Peyer's patch (tissue), 4 donors: Measurements from ENCODE around the gene UPK2. TPM values are rescaled to one million over a fixed set of nuclear protein-coding genes. Genes with fewer than 3 reads are reported as not detected.

ENCODE experiments used
- DNase-seq, 3 donors: peaks; one replicate each; pipeline ENCODE4 v3.0.0-alpha.2; 2017 to 2019
- H3K27ac ChIP-seq, 4 donors: fragments of 200-600 bp; sonication (generic); one replicate each; pipeline ENCODE4 v1.5.1; 2016 to 2019
- H3K27me3 ChIP-seq, 2 donors: fragments of 200-600 bp; sonication (generic); one replicate each; pipeline ENCODE4 v1.5.1; 2019
- H3K36me3 ChIP-seq, 3 donors: fragments of 200-600 bp; sonication (generic); one replicate each; pipeline ENCODE4 v1.5.1; 2016 to 2019
- H3K4me1 ChIP-seq, 4 donors: fragments of 200-600 bp; sonication (generic); one replicate each; pipeline ENCODE4 v1.5.1; 2016 to 2019
- H3K4me3 ChIP-seq, 4 donors: fragments of 200-600 bp; sonication (generic); 1 replicate in 3 of 4; 2 replicates in 1 of 4; pipeline ENCODE4 v1.5.1; 2016 to 2019; ENCODE audit warnings: mild to moderate bottlenecking in 1 of 4
- H3K9me3 ChIP-seq, 4 donors: fragments of 200-600 bp; sonication (generic); one replicate each; pipeline ENCODE4 v1.5.1; 2016 to 2019; ENCODE audit warnings: mild to moderate bottlenecking in 1 of 4
- CTCF ChIP-seq, 6 experiments: fragments of 450-650 bp in 4 of 6; fragments of 200-600 bp in 2 of 6; sonication (generic) in 1 of 6; IDR thresholded peaks; one replicate each; pipeline ENCODE4 v1.5.1; 2017 to 2019; ENCODE audit warnings: antibody characterized with exemption in 6 of 6, mild to moderate bottlenecking in 3 of 6, moderate library complexity in 1 of 6
- POLR2A ChIP-seq, 2 donors: fragments of 450-650 bp; IDR thresholded peaks; one replicate each; pipeline ENCODE4 v1.5.1; 2017; ENCODE audit warnings: antibody characterized with exemption in 2 of 2, mild to moderate bottlenecking in 2 of 2, moderate library complexity in 2 of 2
- total RNA-seq, 4 donors: library from RNA; depleted of rRNA; stranded (reverse); fragments of >200 nt; gene quantifications; one replicate each; pipeline ENCODE4 v1.1.0, GENCODE V29; 2016

UPK2 gene
- total RNA-seq, 4 donors from 2014 or later: not detected

GRCh38 chr11:118921121-118921928, 34.8 kb upstream of the UPK2 start:
- DNase-seq: peak in 2 of 3 donors; percentile 40 to 70
- no peak for TF ChIP-seq POLR2A (IDR thresholded peaks at IDR 0.05)
- no peak for TF ChIP-seq CTCF (IDR thresholded peaks at IDR 0.05)
- peak overlapping the region; percentile 89 to 99 (median 96) for H3K27ac ChIP-seq
- H3K9me3 ChIP-seq: no peaks in the 10 kb centered on the region
- peaks cover 7 to 77% (median 46%) of the 10 kb centered on the region in 4 donors for H3K4me1 ChIP-seq
- peak overlapping the region; percentile 63 to 91 (median 84) for H3K4me3 ChIP-seq
- H3K27me3 ChIP-seq: no peaks in the 10 kb centered on the region
- H3K36me3 ChIP-seq: no peaks in the 10 kb centered on the region

DNA sequence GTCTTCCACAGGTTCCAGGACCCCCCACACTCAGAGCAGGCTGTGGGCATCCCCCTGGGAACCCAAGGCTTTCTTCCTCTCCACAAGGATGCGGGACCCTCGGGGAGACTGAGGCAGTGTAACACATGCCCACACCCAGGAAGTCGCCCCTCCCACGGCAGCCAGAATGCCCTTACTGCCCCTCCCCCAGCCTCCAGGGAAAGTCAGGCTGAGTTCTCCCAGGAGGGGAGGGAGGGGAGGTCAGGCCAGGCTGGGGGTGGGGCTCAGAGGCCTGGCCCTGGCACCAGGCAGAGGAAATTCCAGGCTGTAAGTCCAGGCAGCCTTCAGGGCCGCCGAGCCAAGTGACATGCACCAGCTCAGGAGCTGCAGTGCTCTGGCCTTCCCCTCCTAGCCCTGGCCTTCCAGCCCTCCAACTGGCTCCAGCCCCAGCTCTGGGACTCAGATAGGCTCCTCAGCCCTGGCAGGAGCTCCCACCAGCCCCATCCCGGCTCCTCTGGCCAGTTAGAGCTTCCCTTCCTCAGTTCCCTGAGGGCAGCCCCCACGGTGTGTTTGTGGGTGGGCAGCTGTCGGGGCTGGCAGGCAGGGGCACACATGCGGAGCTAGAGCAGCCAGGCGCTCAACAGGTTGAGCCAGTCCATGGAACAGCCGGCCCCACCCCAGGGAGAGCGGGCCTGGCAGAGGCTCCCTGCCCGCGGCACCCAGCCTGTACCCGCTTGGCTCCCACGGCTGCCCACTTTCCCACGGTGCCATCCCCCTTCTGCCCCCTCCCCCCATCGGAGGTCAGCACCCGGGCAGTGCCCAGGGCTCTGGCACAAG, 34.0 kb upstream of the UPK2 start:
- no peaks in the 10 kb centered on the region for H3K27me3 ChIP-seq
- H3K36me3 ChIP-seq: no peaks in the 10 kb centered on the region
- H3K27ac ChIP-seq: peak overlapping the region; percentile 89 to 99 (median 96)
- H3K9me3 ChIP-seq: no peaks in the 10 kb centered on the region
- H3K4me3 ChIP-seq: peak overlapping the region; percentile 63 to 91 (median 84)
- TF ChIP-seq CTCF (IDR thresholded peaks at IDR 0.05) (no peak), POLR2A (IDR thresholded peaks at IDR 0.05) (peak; percentile 69 to 84)
- H3K4me1 ChIP-seq: peaks cover 7 to 76% (median 43%) of the 10 kb centered on the region in 4 donors
- peak; percentile 38 to 84 (median 82) for DNase-seq

DNA sequence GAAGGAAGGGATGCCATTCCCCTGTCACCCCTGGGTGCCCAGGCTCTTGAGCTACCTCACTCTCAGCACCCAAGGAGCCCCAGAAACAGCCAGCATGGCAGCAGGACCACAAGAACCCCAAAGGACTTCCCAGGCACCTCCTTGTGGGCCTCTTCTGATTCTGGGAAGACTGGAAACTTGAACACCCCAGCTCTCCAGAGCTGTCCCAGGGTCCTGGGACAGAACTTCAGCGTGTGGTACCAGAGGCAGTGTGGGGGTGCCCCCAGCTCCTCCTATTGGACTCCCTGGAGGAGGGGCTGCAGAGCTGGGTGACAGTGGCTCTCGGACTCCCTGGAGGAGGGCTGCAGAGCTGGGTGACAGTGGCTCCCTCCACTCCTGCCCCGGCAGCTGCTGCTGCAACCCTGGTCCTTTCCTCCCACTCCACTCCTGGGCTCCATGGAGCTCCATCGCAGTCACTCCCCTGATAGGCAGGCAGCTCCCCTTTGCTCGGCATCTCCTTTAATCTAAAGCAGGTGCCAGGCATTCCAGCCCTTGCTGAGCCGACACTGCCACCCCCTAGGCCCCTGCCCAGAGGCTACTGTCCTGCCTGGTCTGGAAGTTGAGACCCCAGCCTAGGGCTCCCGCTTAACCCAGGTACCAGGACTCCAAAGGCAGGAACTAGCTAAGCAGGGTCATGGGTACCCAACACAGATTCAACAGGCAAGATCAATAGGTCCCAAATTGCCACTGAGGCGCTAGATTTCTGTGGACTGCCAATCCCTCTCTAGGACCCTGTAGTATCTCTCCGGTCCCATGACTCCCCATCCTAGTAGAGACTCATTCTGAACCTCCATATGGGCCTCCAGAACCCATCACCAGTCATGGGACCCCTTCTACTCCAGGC, 33.1 kb upstream of the UPK2 start:
- no peak for DNase-seq
- TF ChIP-seq CTCF (IDR thresholded peaks at IDR 0.05): no peak
- TF ChIP-seq POLR2A (IDR thresholded peaks at IDR 0.05): no peak
- peak overlapping the region; percentile 63 to 91 (median 84) for H3K4me3 ChIP-seq
- H3K27ac ChIP-seq: peak overlapping the region; percentile 89 to 99 (median 96)
- H3K4me1 ChIP-seq: peaks cover 7 to 75% (median 41%) of the 10 kb centered on the region in 4 donors
- H3K27me3 ChIP-seq: no peaks in the 10 kb centered on the region
- no peaks in the 10 kb centered on the region for H3K9me3 ChIP-seq
- H3K36me3 ChIP-seq: no peaks in the 10 kb centered on the region

- Histone ChIP-seq H3K36me3 (no peaks in the 10 kb centered on the region), H3K27me3 (no peaks in the 10 kb centered on the region), H3K9me3 (no peaks in the 10 kb centered on the region), H3K4me1 (peaks cover 2 to 66% (median 37%) of the 10 kb centered on the region in 4 donors), H3K4me3 (peak overlapping the region; percentile 63 to 91 (median 84)), H3K27ac (peak overlapping the region; percentile 89 to 99 (median 96))
- TF ChIP-seq POLR2A (IDR thresholded peaks at IDR 0.05) (peak; percentile 15 to 28), CTCF (IDR thresholded peaks at IDR 0.05) (no peak)
- peak in 2 of 3 donors; percentile 58 to 62 for DNase-seq
Observed at GRCh38 chr11:118923721-118924587, 32.1 kb upstream of the UPK2 start.
